HepG2 (cell line): ENCODE data around the gene KBTBD2. TPM values are rescaled to one million over a fixed set of nuclear protein-coding genes. Genes with fewer than 3 reads are reported as not detected.

Experiments used
- ASH2L ChIP-seq: fragments of 300-600, 200-600 bp; sonication (generic); IDR thresholded peaks from 2 replicates; pipeline ENCODE4 v1.7.0; 2017; ENCODE audit warnings: low read depth, mild to moderate bottlenecking, moderate library complexity, mixed read lengths, low read length; ENCODE audit not compliant: insufficient read length
- DNMT1 ChIP-seq: sonication (generic); formaldehyde crosslinking; IDR thresholded peaks from 2 replicates; pipeline ENCODE4 v1.5.1; 2020; ENCODE audit warnings: mild to moderate bottlenecking, missing genetic modification reagents
- GFI1 ChIP-seq: sonication (generic); formaldehyde crosslinking; IDR thresholded peaks from 2 replicates; pipeline ENCODE4 v1.5.0; 2020; ENCODE audit warnings: missing genetic modification reagents, mild to moderate bottlenecking, borderline replicate concordance
- POLR2A ChIP-seq, 2 experiments: IDR thresholded peaks; 2 replicates each; pipeline ENCODE4 v1.6.1; 2011; ENCODE audit warnings: low read depth in 2 of 2, low read length in 2 of 2, mild to moderate bottlenecking in 1 of 2, moderate library complexity in 1 of 2; ENCODE audit not compliant: insufficient read depth in 1 of 2
- POLR2AphosphoS5 ChIP-seq: IDR thresholded peaks from 2 replicates; pipeline ENCODE4 v1.6.1; 2012; ENCODE audit warnings: low read depth, low read length
- SSRP1 ChIP-seq: IDR thresholded peaks from 2 replicates; pipeline ENCODE4 v1.6.1; 2016; ENCODE audit warnings: control low read depth
- ZNF253 ChIP-seq: sonication (generic); formaldehyde crosslinking; IDR thresholded peaks from 2 replicates; pipeline ENCODE4 v1.8.0; 2022; ENCODE audit warnings: mild to moderate bottlenecking, missing genetic modification reagents, borderline replicate concordance
- ZNF292 ChIP-seq: sonication (generic); formaldehyde crosslinking; IDR thresholded peaks from 2 replicates; pipeline ENCODE4 v1.8.1; 2022; ENCODE audit warnings: mild to moderate bottlenecking, low read depth, missing genetic modification reagents, borderline replicate concordance
- ZNF510 ChIP-seq: sonication (generic); formaldehyde crosslinking; IDR thresholded peaks from 2 replicates; pipeline ENCODE4 v1.4.0; 2020; ENCODE audit warnings: low read depth, mild to moderate bottlenecking, missing genetic modification reagents
- ZNF616 ChIP-seq: sonication (generic); formaldehyde crosslinking; IDR thresholded peaks from 2 replicates; pipeline ENCODE4 v1.5.0; 2020; ENCODE audit warnings: low read depth, mild to moderate bottlenecking, missing genetic modification reagents
- polyA plus RNA-seq, 8 experiments: library from polyadenylated mRNA; depleted of rRNA in 3 of 8; stranded (reverse) in 7 of 8; unstranded in 1 of 8; fragments of >200 nt; fragmentation: Illumina TruSeq in 4 of 8; extraction: Trizol in 4 of 8; gene quantifications; 2 replicates each; pipeline versions ENCODE4 v1.2.1 to v1.2.3, GENCODE V29; 2011 to 2016; ENCODE audit warnings: low read depth in 4 of 8, missing spikeins in 1 of 8, mixed read lengths in 1 of 8; ENCODE audit not compliant: insufficient read depth in 1 of 8
- total RNA-seq, 5 experiments: library from RNA; depleted of rRNA; stranded (reverse); fragments of >200 nt; fragmentation: Illumina TruSeq; extraction: Trizol; gene quantifications; 2 replicates each; pipeline ENCODE4 v1.2.3, GENCODE V29; 2016; ENCODE audit warnings: low read depth in 1 of 5
- TF ChIP-seq, protein P1 (sequence below): fragments of 450-650 bp; IDR thresholded peaks from 2 replicates; pipeline ENCODE4 v1.6.1; 2017; ENCODE audit warnings: mild to moderate bottlenecking
- TF ChIP-seq, protein P2 (sequence below): sonication (generic); formaldehyde crosslinking; IDR thresholded peaks from 2 replicates; pipeline ENCODE4 v1.8.0; 2022; ENCODE audit warnings: mild to moderate bottlenecking, missing genetic modification reagents, borderline replicate concordance
- TF ChIP-seq, protein P3 (sequence below): sonication (generic); formaldehyde crosslinking; IDR thresholded peaks from 2 replicates; pipeline ENCODE4 v1.8.0; 2022; ENCODE audit warnings: mild to moderate bottlenecking, missing genetic modification reagents, moderate library complexity
- TF ChIP-seq, protein P4 (sequence below): sonication (generic); formaldehyde crosslinking; IDR thresholded peaks from 2 replicates; pipeline ENCODE4 v1.4.0; 2020; ENCODE audit warnings: missing genetic modification reagents
- TF ChIP-seq, protein P5 (sequence below): IDR thresholded peaks from 2 replicates; pipeline ENCODE4 v1.6.1; 2012; ENCODE audit warnings: low read length, improper control_type of control experiment

Gene KBTBD2
- total and polyA plus RNA-seq, 2 of the 13 experiments (the other 11 are each of a cell fraction or from before 2014, with no cell fraction given), result 24.0 to 25.2 TPM

DNA sequence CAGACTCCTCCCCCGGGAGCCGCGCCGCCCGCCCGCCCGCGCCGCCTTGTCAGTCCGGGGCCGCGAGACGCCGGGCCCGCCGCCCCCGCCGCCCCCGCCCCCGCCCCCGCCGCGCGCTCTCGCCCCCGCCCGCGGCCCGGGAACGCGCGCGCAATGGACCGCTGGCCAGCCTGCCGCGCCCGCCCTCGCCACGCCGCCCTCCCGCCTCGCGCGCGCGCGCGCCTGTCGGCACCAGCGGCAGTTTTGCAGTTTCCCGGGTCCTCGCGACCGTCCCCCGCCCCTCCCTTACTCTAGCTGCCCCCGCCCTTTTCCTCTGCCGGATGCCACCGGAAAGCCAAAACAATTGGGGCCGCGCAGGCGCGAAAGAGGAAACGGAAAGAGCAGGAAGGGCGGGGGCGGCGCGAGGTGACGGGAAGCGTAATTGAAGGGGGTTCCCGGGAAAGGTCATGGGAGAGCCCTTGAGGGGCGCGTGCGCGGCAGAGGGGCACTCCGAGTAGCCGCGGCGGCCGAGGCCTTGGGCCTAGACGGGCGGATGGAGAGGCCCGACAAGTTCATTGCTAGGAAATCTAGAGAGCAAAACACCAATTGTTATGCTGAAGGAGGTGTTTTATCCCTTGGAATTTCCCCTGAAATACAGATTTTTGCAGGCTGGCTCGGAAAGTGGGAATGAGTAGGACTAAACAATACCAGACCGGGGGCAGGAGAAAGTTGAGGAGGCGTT, 400 bp upstream of the KBTBD2 start (continued):
- TF ChIP-seq, protein P1, sequence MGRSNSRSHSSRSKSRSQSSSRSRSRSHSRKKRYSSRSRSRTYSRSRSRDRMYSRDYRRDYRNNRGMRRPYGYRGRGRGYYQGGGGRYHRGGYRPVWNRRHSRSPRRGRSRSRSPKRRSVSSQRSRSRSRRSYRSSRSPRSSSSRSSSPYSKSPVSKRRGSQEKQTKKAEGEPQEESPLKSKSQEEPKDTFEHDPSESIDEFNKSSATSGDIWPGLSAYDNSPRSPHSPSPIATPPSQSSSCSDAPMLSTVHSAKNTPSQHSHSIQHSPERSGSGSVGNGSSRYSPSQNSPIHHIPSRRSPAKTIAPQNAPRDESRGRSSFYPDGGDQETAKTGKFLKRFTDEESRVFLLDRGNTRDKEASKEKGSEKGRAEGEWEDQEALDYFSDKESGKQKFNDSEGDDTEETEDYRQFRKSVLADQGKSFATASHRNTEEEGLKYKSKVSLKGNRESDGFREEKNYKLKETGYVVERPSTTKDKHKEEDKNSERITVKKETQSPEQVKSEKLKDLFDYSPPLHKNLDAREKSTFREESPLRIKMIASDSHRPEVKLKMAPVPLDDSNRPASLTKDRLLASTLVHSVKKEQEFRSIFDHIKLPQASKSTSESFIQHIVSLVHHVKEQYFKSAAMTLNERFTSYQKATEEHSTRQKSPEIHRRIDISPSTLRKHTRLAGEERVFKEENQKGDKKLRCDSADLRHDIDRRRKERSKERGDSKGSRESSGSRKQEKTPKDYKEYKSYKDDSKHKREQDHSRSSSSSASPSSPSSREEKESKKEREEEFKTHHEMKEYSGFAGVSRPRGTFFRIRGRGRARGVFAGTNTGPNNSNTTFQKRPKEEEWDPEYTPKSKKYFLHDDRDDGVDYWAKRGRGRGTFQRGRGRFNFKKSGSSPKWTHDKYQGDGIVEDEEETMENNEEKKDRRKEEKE, result no peak
- peak; percentile 89 for TF ChIP-seq POLR2AphosphoS5
- TF ChIP-seq, protein P2, sequence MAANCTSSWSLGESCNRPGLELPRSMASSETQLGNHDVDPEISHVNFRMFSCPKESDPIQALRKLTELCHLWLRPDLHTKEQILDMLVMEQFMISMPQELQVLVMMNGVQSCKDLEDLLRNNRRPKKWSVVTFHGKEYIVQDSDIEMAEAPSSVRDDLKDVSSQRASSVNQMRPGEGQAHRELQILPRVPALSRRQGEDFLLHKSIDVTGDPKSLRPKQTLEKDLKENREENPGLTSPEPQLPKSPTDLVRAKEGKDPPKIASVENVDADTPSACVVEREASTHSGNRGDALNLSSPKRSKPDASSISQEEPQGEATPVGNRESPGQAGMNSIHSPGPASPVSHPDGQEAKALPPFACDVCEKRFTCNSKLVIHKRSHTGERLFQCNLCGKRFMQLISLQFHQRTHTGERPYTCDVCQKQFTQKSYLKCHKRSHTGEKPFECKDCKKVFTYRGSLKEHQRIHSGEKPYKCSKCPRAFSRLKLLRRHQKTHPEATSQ, result no peak
- no peak for TF ChIP-seq SSRP1
- no peak for TF ChIP-seq ZNF292 (CRISPR knock-in tag)
- TF ChIP-seq, protein P3, sequence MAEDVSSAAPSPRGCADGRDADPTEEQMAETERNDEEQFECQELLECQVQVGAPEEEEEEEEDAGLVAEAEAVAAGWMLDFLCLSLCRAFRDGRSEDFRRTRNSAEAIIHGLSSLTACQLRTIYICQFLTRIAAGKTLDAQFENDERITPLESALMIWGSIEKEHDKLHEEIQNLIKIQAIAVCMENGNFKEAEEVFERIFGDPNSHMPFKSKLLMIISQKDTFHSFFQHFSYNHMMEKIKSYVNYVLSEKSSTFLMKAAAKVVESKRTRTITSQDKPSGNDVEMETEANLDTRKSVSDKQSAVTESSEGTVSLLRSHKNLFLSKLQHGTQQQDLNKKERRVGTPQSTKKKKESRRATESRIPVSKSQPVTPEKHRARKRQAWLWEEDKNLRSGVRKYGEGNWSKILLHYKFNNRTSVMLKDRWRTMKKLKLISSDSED (CRISPR knock-in tag), result 0 out of 2 replicates have a peak, but pooled peaks have one; percentile 47
- TF ChIP-seq DNMT1 (CRISPR knock-in tag), result no peak
- TF ChIP-seq GFI1 (CRISPR knock-in tag), result no peak
- peak; percentile 73 for TF ChIP-seq ASH2L
- TF ChIP-seq, protein P4, sequence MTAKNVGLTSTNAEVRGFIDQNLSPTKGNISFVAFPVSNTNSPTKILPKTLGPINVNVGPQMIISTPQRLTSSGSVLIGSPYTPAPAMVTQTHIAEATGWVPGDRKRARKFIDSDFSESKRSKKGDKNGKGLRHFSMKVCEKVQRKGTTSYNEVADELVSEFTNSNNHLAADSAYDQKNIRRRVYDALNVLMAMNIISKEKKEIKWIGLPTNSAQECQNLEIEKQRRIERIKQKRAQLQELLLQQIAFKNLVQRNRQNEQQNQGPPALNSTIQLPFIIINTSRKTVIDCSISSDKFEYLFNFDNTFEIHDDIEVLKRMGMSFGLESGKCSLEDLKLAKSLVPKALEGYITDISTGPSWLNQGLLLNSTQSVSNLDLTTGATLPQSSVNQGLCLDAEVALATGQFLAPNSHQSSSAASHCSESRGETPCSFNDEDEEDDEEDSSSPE (CRISPR knock-in tag), result peak; percentile 84
- no peak for TF ChIP-seq ZNF510 (CRISPR knock-in tag)
- no peak for TF ChIP-seq ZNF253 (CRISPR knock-in tag)
- no peak for TF ChIP-seq ZNF616
- TF ChIP-seq, protein P5, sequence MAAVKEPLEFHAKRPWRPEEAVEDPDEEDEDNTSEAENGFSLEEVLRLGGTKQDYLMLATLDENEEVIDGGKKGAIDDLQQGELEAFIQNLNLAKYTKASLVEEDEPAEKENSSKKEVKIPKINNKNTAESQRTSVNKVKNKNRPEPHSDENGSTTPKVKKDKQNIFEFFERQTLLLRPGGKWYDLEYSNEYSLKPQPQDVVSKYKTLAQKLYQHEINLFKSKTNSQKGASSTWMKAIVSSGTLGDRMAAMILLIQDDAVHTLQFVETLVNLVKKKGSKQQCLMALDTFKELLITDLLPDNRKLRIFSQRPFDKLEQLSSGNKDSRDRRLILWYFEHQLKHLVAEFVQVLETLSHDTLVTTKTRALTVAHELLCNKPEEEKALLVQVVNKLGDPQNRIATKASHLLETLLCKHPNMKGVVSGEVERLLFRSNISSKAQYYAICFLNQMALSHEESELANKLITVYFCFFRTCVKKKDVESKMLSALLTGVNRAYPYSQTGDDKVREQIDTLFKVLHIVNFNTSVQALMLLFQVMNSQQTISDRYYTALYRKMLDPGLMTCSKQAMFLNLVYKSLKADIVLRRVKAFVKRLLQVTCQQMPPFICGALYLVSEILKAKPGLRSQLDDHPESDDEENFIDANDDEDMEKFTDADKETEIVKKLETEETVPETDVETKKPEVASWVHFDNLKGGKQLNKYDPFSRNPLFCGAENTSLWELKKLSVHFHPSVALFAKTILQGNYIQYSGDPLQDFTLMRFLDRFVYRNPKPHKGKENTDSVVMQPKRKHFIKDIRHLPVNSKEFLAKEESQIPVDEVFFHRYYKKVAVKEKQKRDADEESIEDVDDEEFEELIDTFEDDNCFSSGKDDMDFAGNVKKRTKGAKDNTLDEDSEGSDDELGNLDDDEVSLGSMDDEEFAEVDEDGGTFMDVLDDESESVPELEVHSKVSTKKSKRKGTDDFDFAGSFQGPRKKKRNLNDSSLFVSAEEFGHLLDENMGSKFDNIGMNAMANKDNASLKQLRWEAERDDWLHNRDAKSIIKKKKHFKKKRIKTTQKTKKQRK, result no peak
- peak; percentile 81 to 85 for TF ChIP-seq POLR2A (IDR thresholded peaks at IDR 0.05; ENCODE audit: insufficient read depth in 1 of 2, low read depth in 2 of 2, low read length in 2 of 2)
